ENCODE data around the gene LSMEM2.
"Not testable (repeated sequence)": the region's sequence is repeated elsewhere in the genome, so short reads cannot be mapped to it uniquely, and the experiment has no call there.

The LSMEM2 gene

DNA sequence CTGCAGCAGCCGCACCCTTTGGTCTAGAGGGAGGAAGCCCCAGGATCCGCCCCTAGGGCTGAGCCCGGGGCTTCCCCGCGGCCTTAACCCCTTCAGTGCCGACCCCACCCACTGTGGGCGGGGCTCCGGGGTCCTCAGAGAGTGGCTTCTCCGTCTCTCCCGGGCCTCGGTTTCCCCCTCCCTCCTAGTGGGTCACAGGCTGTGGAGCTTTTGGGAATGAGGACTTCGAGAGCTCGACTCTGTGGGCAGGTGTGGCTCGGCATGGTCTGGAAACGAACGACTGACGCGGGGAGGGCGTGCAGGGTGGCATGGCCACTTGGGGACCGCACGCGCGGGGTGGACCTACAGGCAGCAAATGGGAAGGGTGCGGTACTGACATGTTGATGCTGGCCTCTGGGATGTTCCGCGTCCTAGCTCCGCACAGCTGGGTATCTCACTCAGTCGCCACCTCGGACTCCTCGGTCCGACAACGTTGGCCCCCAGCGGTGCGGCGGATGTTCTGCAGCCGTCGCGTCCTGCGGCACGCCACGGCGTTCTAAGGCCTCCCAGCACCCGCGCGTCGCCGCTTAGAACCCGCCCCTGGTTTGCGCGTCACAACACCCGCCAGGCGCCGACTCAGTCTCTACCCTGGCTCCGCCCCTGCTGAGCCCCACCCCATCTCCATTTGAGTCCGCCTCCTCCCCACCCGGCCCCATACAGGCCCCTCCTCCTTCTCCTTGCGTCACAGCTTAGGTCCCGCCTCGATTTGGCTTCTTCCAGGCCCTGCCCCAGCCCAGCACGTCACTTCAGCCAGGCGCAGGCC lies 20.1 kb downstream of the LSMEM2 start, which contains the start of the genes HYAL3 and NAA80:
Gene HYAL3 (minus strand): TSS at position 570 of the 802 bp plus-strand sequence. CDS start 3,803 bp downstream, outside the sequence.
Gene NAA80 (minus strand): TSS at position 570 of the 802 bp plus-strand sequence. CDS start 1,942 bp downstream, outside the sequence.
- DNase-seq (ENCODE audit: low read depth): peak; percentile 98

DNA sequence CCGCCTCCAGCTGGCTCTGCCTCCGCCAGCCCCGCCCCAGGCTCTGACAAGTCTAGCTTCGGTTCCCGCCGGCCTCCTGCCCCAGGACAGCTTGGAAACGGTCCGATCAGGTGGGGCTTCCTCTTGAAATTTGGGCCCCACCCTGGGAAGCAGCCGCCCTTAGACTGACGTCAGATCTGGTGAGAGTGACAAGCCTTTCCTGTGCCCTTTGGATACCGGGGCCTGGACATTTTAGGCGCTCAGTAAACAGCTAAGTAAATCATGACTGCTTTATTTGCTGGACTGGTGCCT lies 20.7 kb downstream of the LSMEM2 start:
- DNase-seq (ENCODE audit: low read depth): no peak

DNA sequence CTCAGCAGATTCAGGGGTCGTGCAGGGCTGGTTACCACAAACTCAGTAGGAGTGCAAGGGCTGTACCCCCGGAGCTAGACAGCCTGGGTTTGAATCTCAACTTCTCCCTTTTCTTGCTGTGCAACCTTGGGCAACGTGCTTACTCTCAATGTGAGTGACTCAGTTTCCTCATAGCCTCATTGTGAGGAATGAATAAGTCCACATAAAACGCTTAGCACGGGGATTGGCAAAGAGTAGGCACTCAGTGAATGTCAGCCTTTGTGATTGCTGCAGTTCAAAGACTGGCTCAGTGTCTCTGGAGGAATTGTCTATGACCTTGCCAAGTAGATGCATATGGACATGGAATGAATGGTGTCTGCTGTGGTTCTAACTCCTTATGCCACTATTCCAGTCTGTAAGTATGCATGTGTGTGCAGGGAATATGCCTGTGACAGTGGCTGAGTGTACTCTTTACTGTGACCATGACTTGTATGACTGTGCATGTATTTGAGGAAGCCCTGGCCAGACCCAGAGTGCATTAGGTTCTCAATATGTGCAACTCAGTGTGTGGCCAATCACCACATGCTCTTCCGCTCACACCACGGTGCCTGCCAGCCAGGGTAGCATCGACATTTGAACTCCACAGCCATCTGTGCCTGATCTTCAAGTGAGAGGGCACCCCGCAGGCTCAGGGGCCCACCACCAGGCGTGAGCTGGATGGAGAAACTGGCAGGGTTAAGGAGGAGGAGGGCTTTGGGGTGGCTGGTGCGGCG lies 21.2 kb downstream of the LSMEM2 start:
- no peak for DNase-seq (ENCODE audit: low read depth)

DNA sequence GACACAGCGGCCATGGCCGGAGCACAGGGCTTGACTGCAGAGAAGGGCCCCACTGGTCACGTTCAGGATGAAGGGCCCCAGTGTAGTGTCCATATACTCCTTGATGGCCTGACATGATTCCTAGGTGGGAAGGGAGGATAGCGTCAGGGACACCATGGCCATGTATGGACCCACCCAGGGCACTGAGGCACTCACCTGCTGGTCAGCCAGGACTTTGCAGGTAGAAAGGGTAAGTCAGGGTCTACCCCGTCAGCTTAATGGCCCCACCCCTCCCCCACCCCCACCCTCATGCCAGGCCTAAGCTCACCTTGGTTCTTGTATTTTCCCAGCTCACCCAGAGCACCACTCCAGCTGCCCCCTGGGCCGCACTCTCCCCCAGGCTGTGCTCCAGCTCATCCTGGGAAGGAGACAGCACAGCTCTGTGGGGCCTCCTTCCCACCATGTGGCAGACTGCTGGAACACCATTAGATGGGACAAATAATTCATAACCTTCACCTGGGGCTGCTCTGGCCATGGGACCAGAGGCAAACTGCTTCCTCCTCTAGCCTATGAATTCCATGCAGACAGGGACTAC lies 21.9 kb downstream of the LSMEM2 start:
- no peak for DNase-seq (ENCODE audit: low read depth)

DNA sequence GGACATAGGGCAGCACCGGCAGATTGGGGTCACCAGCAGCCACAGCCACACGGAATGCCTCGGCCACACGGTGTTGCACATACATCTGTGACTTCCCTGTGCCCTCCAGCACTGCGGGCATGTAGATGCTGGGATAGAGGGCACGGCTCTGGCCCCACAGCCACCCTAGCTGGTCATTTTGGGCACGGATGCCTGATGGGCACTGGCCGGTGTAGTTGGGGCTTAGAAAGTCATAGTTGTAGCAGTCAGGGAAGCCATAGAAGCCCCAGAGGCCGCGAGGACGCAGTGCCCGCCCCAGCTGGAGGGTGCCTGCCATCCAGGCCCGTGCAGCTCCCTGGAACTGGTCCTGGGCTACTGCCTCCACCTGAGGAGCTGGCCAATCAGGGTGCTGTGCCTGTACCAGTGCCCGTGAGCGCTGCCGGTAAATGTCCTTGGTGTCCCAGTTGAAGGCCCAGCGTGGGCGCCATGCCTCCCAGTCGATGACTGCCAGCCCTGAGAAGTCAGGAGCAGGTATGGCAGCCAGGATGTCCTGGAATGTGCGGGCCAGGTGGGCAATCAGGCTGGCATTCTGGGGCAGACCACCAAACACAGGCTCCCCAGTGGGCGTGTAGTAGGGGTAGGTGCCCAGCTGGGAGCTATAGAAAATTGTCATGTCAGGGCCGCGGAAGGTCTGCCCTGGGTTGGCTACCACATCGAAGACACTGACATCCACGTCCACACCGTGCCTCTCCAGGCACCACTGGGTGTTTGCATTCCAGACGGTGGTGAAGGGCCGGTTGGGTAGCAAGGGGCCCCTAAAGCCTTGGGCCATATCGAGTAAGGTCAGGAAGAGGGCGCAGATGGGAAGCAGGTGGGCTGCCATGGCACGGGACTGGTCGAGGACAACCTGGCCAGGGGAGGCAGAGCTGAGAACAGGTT lies 23.5 kb downstream of the LSMEM2 start:
- DNase-seq (ENCODE audit: low read depth): no peak

DNA sequence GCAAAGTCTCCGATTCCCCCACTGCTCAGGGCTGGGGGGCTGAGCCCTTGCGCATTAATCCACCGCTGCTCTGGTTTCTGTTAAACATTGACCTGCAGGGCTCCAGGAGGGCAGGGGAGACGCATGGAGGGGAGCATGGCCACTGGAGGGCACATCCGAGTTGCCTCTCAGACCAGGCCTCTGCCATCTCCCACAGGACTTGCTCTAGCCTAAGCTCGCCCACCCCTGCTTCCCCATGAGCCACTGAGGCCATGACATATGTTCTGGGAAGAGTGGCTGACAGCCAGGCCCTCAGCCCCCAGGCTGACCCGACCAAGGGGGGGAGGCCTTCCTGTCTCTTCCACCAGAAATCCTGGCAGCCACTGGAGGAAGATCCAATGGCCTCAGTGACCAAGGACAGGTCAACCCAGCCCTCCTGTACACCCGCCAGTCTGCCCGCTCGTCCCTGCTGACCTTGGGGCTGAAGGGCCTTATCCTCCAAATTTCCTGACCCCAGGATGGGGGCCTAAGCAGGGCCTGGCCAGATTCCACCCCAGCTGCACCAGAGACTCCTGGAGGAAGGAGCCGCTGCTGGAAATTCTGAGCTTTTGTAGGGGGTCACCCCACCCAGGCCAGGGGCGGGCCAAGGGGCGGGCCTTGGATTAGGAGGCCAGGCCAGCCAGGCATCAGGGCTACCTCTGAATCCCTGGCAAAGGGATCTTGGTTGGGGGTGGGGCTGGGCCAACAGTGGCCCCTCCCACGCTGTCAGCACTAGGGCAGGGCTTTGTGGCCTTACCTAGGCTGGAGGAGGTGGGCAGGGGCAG lies 24.3 kb downstream of the LSMEM2 start, which contains the start of gene HYAL1:
Gene HYAL1 (minus strand): TSS at position 562 of the 803 bp plus-strand sequence. CDS start 618 bp downstream, outside the sequence.
- no peak for DNase-seq (ENCODE audit: low read depth)

DNA sequence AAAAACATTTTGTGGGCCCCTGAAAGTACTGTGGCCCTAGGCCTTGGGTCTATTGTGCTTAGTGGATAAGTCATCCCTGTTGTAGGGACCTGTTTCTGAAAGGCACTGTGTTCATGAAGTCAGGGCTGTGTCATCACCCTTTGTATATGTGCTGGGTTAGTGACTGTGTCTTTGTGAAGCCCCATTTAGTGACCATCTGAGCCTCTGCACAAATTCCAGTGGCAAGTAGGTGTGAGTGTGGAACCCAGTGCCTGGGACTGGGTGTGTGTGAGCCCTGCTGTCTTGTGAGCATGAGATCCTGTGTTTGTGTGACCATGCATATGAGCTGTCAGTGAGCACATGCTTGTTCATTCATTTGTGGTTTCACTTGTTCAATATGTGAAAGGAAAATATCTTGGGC lies 25.7 kb downstream of the LSMEM2 start:
- DNase-seq (ENCODE audit: low read depth): no peak

DNA sequence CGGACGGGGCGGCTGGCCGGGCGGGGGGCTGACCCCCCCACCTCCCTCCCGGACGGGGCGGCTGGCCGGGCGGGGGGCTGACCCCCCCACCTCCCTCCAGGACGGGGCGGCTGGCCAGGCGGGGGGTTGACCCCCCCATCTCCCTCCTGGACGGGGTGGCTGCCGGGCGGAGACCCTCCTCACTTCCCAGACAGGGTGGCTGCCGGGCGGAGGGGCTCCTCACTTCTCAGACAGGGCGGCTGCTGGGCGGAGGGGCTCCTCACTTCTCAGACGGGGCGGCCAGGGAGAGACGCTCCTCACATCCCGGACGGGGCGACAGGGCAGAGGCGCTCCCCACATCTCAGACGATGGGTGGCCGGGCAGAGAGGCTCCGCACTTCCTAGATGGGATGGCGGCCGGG lies 33.2 kb downstream of the LSMEM2 start:
- DNase-seq (ENCODE audit: low read depth): not testable (repeated sequence)

DNA sequence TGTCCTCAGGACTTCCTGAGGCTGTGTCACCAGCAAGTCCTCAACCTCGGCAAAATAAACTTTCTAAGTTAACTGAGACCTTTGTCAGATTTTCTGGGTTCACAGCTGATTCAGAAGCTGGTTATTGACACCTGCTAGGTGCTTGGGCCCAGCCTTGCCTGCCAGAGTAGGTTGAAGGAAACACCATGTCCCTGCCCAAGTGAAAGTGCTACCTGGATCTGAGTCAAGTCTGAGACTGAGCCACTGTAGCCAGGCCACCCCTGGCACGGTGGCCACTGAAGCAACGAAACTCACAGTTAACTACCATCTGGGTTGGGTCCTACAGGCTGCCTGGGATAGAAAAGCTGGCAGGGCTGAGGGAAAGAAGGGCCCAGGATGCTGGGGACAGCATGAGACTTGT lies 35.5 kb downstream of the LSMEM2 start:
- no peak for DNase-seq (ENCODE audit: low read depth)

DNA sequence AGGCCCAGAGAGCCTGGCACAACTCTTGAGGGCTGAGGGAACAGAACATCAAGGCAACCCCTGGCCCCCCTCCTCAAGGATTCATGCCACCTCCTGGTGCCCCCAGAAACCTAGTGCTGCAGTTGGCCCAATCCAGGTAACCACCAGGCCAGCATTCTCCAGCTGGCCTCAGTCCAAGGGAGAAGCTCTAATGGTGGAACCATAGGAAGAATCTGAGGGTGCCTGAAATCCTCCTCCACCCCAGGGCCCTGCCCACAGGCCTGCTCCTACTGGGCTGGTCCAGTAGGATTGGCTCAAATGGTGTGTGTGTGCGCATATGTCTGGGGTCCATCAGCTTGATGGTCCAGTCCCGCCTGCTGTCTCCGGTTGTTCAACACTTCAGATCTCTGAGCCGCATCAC lies 35.9 kb downstream of the LSMEM2 start:
- no peak for DNase-seq (ENCODE audit: low read depth)

DNA sequence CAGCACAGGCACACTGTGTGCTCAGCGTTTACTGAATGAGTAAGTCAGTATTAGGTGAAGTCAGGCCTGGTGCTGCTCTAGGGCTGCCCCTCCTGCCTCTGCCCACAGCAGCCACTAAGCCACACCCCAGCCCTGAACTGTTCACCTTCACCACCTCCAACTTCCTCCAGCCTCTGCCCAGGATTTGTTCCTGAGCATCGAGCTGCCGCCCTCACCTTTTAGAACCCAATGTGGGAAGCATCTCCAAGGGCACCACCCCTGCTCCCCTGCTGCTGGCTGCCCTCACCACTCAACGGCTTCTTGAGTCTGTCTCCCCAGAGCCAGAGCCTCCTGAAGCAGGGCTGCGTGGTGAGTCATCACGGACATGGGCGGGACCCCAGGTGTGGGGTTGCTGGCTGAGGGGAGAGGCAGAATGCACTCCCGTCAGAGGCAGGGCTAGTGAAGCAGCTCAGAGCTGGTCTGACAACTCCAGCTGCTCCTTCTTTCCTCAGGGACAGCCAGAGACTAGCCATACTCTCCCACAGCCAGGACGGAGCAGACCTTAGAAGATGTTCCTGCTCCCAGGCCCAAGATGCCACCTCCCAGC lies 37.9 kb downstream of the LSMEM2 start:
- no peak for DNase-seq (ENCODE audit: low read depth)

DNA sequence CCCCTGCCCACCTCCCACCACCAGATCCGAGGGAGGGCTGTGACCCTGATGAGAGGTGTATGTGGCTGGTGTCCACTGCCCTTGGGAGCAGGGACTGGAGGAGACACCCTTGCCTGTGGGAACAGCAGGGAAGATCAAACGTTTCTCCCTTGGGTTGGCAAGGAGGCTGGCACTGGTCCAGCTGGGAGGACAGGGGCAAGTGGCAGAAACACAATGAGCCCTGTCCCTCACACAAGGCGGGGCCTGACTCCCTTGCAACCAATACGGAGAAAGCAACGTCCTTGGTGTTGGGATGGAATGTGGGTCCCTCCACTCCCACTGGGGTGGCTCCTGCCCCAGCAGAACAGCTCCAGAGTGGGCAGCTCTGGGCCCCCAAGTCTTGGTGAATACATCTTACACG lies 38.4 kb downstream of the LSMEM2 start:
- no peak for DNase-seq (ENCODE audit: low read depth)

DNA sequence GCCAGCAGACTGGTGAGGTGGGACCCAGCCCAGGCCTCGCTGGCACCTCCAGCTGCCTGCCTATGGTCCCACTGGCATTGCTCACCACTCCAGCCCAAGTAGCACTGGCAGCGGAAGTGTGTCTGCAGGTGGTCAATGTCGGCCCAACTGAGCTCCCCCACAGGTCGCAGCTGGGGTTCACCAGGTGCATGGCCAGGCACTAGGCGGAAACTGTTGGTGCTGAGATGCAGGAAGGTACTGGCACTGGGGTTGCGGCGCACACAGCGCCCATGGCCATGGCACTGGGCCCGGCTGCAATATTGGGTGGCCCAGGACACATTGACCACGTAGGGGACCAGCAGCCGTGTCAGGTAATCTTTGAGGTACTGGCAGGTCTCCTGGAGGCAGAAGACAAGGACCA lies 39.3 kb downstream of the LSMEM2 start:
- no peak for DNase-seq (ENCODE audit: low read depth)

DNA sequence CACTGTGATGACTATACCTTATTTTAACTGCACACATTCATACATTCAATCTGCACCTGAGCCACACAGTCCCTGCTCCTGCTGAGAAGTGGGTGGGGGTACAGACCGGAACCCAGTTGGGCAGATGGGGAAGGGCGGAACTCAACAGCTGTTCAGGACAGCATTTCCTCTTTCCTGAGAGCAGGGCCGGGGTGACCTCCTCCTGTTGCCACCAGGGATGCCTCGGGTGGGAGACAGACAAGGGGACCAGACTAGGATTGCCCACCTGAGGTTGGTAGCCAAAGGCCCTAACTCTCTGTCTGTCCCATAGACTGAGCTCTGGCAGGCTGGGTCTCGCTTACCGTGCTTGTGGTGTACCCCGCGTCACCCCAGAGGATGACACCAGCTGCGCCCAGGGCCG lies 39.7 kb downstream of the LSMEM2 start:
- DNase-seq (ENCODE audit: low read depth): no peak

DNA sequence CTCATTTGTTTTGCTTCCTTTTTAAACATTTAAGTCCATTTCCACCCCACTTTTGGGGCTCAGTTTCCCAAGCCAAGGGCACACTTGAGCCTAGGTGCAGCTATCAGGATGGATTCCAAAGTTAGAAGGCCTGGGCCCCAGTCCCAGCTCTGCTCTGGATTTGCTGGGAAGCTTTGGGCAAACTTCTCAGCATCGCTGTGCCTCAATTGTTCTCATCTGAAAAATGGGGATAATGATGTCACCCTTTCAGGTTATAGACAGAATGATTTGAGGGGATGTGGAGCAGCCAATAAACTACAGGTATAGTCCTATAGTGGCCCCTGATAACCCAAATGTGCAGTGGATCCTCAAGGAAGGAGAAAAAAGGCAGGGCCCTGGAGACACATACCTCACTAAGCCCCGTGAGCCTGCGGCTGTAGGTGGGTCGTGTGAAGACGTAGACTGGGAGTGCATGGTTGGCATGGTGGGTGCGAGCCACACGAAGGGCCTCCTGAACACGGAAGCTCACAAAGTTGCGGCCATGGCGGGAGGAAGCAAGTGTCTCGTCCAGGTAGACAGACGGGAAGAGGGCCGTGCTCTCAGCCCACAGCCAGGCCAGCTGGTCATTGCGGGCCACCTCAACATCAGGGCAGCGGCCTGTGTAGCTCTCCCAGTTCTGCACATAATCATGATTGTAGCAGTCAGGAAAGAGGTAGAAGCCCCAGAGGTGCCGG lies 40.5 kb downstream of the LSMEM2 start:
- DNase-seq (ENCODE audit: low read depth): no peak

DNA sequence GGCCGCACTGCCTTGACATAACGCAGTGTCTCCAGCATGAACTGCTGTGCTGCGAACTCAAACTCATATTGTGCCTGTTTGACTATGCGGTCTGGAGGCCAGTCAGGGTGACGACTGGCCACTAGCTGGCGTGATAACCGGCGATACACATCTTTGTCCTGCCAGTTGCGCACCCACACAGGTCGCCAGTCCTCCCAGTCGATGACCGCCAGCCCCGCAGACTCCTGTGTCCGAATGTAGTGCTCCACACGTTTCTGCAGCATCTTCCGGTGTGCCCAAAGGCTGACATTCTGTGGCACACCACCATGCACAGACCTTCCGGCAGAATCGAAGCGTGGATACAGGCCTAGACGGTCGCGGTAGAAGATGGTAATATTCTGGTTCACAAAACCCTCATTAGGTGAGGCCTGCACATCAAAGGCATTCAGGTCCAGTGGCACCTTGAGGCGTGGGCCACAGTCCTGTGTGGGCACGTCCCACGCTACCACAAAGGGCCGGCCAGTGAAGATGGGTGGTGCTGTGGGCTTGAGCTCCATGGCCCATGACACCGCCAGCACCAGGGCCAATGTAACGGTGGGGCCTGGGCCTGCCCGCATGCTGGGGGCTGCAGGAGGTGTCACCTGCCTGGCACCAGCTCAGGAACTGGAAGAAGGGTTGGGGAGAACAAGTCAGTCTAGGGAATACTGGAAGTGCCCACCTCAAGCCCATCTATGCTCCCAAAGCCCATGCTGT lies 41.2 kb downstream of the LSMEM2 start:
- no peak for DNase-seq (ENCODE audit: low read depth)

DNA sequence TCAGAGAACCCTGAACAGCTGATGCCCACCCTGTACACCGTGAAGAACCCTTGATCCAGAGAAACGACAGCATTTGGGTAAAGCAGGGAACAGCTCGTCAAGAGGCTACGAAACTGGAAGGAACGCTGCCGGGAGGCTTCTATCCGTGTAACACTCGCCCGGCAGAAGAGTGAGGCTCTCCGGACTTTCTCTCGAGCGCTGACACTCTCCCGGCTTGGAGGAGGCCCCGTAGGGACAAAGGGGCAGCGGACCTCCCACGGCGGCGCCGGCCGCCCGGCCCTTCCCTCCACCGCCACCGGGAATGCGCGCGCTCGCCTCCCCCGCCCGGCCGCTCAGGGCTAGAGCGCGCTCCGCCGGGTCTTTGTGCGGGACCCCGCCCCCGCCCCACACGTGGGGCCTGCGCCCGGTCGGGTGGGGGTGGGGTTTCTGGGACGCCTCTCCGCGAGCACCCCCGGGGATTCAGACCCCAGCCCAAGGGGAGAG lies 42.0 kb downstream of the LSMEM2 start:
- no peak for DNase-seq (ENCODE audit: low read depth)

DNA sequence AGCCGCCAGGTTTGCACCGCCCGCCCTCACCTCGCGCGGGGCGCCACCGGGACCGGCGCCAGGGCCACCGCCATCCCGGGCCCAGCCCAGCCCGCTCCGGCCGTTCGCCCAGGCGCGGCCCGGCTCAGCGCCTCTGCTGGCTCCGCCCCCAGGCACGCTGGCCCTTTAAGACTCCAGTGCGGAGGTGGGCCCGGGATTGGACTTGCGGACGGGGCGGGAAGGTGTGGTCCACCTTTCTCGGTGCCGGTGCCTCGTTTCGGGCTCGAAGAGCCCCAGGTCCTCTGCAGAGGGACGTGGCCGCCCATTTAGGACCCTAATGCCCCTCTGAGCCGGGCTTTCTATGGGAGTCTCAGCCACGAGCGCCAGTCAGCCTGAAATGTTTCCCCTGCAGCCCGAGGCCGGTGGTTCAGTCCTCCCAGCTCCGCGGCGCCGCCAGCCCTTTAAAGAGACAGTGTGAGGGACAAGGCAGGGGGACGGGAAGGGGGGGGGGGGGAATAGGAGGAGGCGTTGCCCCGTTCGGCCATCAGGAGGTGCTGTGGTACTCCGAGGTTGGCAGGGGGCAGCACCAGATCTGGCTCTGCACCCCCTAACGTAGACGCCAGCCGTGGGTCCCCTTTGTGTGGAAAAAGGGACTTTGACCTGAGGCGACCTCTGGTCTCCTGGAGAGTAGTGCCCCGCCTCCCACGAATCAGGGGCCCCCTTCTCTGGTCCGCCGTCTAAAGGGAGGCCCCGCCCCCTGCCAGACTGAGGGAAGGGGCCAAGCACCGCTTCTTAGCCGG lies 42.6 kb downstream of the LSMEM2 start:
- peak; percentile 56 for DNase-seq (ENCODE audit: low read depth)

DNA sequence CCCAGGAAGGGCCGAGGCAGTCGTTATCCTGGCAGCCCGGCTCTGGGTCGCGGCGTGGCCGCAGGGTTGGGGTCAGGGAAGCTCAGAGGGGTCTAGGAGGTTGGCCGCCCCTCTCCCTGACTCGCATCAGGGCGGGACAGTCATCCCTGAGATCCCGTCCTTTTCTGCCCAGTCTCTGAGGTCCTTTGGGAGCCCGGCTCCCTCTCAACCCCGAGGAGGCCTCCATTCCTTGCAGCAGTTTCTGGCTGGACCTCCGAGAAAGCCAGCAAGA lies 43.2 kb downstream of the LSMEM2 start:
- DNase-seq (ENCODE audit: low read depth): no peak
